HEK293 (cell line): ENCODE results near the gene CDH10.

Source experiments
- CTCF ChIA-PET: fragments of 350-600 bp; formaldehyde crosslinking; extraction: SDS; loops from one replicate; lab custom pipeline; 2021; ENCODE audit warnings: antibody characterized with exemption; lab: Yijun Ruan, JAX
- POLR2A ChIA-PET: fragments of 300-600 bp; formaldehyde crosslinking; extraction: SDS; loops from one replicate; lab custom pipeline; 2020; ENCODE audit warnings: antibody characterized with exemption, inconsistent platforms; lab: Yijun Ruan, JAX
- H3K27ac ChIP-seq: fragments of 200-500 bp; sonication (Bioruptor generic); 2 replicates; pipeline ENCODE4 v1.5.1; 2014; ENCODE audit warnings: low read depth, low read length, control low read depth, inconsistent platforms; ENCODE audit errors: extremely low read depth
- H3K36me3 ChIP-seq, 2 experiments: fragments of 200-500 bp in 1 of 2; sonication (Bioruptor generic) in 1 of 2; 1 replicate in 1 of 2; 2 replicates in 1 of 2; pipeline ENCODE4 v1.5.1; 2014 to 2017; ENCODE audit warnings: inconsistent platforms in 2 of 2, low read length in 2 of 2; ENCODE audit not compliant: control insufficient read depth in 2 of 2, insufficient read depth in 1 of 2
- H3K4me1 ChIP-seq: fragments of 200-500 bp; sonication (Bioruptor generic); 2 replicates; pipeline ENCODE4 v1.5.1; 2014; ENCODE audit warnings: mild to moderate bottlenecking, low read length, inconsistent platforms; ENCODE audit not compliant: control insufficient read depth, insufficient read depth
- H3K4me3 ChIP-seq: 2 replicates; pipeline ENCODE4 v1.5.1; 2011; ENCODE audit warnings: low read depth, mild to moderate bottlenecking, control low read depth, low read length, moderate library complexity
- H3K9me3 ChIP-seq: fragments of 200-500 bp; sonication (Bioruptor generic); 2 replicates; pipeline ENCODE4 v1.5.1; 2014; ENCODE audit warnings: low read depth, low read length, inconsistent platforms; ENCODE audit not compliant: control insufficient read depth, insufficient read depth
- GLI4 ChIP-seq: fragments of 450-650 bp; formaldehyde crosslinking; IDR thresholded peaks from 2 replicates; pipeline ENCODE4 v1.5.1; 2016; ENCODE audit warnings: missing biosample characterization, missing genetic modification characterization
- GLIS2 ChIP-seq: fragments of 450-650 bp; formaldehyde crosslinking; IDR thresholded peaks from 2 replicates; pipeline ENCODE4 v1.5.1; 2016; ENCODE audit warnings: missing biosample characterization, missing genetic modification characterization
- PRDM2 ChIP-seq: fragments of 450-650 bp; formaldehyde crosslinking; IDR thresholded peaks from 2 replicates; pipeline ENCODE4 v1.5.1; 2016; ENCODE audit warnings: missing biosample characterization, missing genetic modification characterization, borderline replicate concordance
- PRDM4 ChIP-seq: fragments of 450-650 bp; formaldehyde crosslinking; IDR thresholded peaks from 2 replicates; pipeline ENCODE4 v1.5.1; 2017; ENCODE audit warnings: missing biosample characterization, missing genetic modification characterization
- SP7 ChIP-seq: fragments of 450-650 bp; formaldehyde crosslinking; IDR thresholded peaks from 2 replicates; pipeline ENCODE4 v1.5.1; 2016; ENCODE audit warnings: missing biosample characterization, missing genetic modification characterization
- ZNF138 ChIP-seq: fragments of 450-650 bp; formaldehyde crosslinking; IDR thresholded peaks from 2 replicates; pipeline ENCODE4 v1.5.1; 2016; ENCODE audit warnings: missing biosample characterization, missing genetic modification characterization, borderline replicate concordance
- ZNF140 ChIP-seq: fragments of 450-650 bp; formaldehyde crosslinking; IDR thresholded peaks from 2 replicates; pipeline ENCODE4 v1.5.1; 2016; ENCODE audit warnings: missing biosample characterization, missing genetic modification characterization
- ZNF175 ChIP-seq: fragments of 450-650 bp; formaldehyde crosslinking; IDR thresholded peaks from 2 replicates; pipeline ENCODE4 v1.5.1; 2016; ENCODE audit warnings: missing biosample characterization, missing genetic modification characterization
- ZNF18 ChIP-seq: fragments of 450-650 bp; formaldehyde crosslinking; IDR thresholded peaks from 2 replicates; pipeline ENCODE4 v1.5.1; 2016; ENCODE audit warnings: missing biosample characterization, missing genetic modification characterization
- ZNF19 ChIP-seq: fragments of 450-650 bp; formaldehyde crosslinking; IDR thresholded peaks from 2 replicates; pipeline ENCODE4; 2016; ENCODE audit warnings: missing biosample characterization, missing genetic modification characterization, low read depth
- ZNF211 ChIP-seq: fragments of 450-650 bp; formaldehyde crosslinking; IDR thresholded peaks from 2 replicates; pipeline ENCODE4 v1.5.1; 2016; ENCODE audit warnings: low read depth, missing biosample characterization, missing genetic modification characterization
- ZNF433 ChIP-seq: fragments of 450-650 bp; formaldehyde crosslinking; IDR thresholded peaks from 2 replicates; pipeline ENCODE4 v1.5.1; 2016; ENCODE audit warnings: missing biosample characterization, missing genetic modification characterization, low read depth
- ZNF549 ChIP-seq: fragments of 450-650 bp; IDR thresholded peaks from 2 replicates; pipeline ENCODE4 v1.5.1; 2018; ENCODE audit warnings: missing biosample characterization, missing genetic modification characterization, mild to moderate bottlenecking, inconsistent platforms, moderate library complexity
- ZNF624 ChIP-seq: fragments of 450-650 bp; formaldehyde crosslinking; IDR thresholded peaks from 2 replicates; pipeline ENCODE4 v1.5.1; 2017; ENCODE audit warnings: missing biosample characterization, missing genetic modification characterization
- ZNF692 ChIP-seq: fragments of 450-650 bp; formaldehyde crosslinking; IDR thresholded peaks from 2 replicates; pipeline ENCODE4 v1.5.1; 2016; ENCODE audit warnings: missing biosample characterization, missing genetic modification characterization
- ZNF76 ChIP-seq: fragments of 450-650 bp; formaldehyde crosslinking; IDR thresholded peaks from 2 replicates; pipeline ENCODE4; 2016; ENCODE audit warnings: low read depth, missing biosample characterization, missing genetic modification characterization, borderline replicate concordance
- ZNF830 ChIP-seq: fragments of 450-650 bp; IDR thresholded peaks from 2 replicates; pipeline ENCODE4 v1.5.0; 2018; ENCODE audit warnings: missing biosample characterization, missing genetic modification characterization, low read depth, mild to moderate bottlenecking, moderate library complexity
- TF ChIP-seq, protein P1 (sequence below): fragments of 450-650 bp; formaldehyde crosslinking; IDR thresholded peaks from 2 replicates; pipeline ENCODE4 v1.5.1; 2016; ENCODE audit warnings: missing biosample characterization, missing genetic modification characterization

CDH10 gene

GRCh38 chr5:24691074-24691473 is 46.3 kb upstream of the CDH10 start (continued):
- TF ChIP-seq ZNF138 (tag by site-specific recombination) (no peak), ZNF19 (tag by site-specific recombination) (no peak), ZNF175 (tag by site-specific recombination) (no peak)
- TF ChIP-seq, protein P1, sequence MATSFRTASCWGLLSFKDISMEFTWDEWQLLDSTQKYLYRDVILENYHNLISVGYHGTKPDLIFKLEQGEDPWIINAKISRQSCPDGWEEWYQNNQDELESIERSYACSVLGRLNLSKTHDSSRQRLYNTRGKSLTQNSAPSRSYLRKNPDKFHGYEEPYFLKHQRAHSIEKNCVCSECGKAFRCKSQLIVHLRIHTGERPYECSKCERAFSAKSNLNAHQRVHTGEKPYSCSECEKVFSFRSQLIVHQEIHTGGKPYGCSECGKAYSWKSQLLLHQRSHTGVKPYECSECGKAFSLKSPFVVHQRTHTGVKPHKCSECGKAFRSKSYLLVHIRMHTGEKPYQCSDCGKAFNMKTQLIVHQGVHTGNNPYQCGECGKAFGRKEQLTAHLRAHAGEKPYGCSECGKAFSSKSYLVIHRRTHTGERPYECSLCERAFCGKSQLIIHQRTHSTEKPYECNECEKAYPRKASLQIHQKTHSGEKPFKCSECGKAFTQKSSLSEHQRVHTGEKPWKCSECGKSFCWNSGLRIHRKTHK = no peak
- TF ChIP-seq, all 188 proteins: peak for 0

- no peak overlapping the region for H3K4me3 ChIP-seq
- H3K9me3 ChIP-seq = no peaks in the 10 kb centered on the region
- H3K4me1 ChIP-seq = no peaks in the 10 kb centered on the region
- H3K27ac ChIP-seq = no peak overlapping the region
- POLR2A ChIA-PET = no interaction called here
- TF ChIP-seq ZNF433 = no peak
- TF ChIP-seq ZNF830 (tag by site-specific recombination) = no peak
- TF ChIP-seq GLI4 = no peak
- no peak for TF ChIP-seq PRDM4 (tag by site-specific recombination)
- no peak for TF ChIP-seq ZNF692
- no peak for TF ChIP-seq GLIS2 (tag by site-specific recombination)
- TF ChIP-seq ZNF76 (tag by site-specific recombination) = no peak
- no peak for TF ChIP-seq PRDM2 (tag by site-specific recombination)
- TF ChIP-seq ZNF549 (tag by site-specific recombination) = no peak
- no peak for TF ChIP-seq ZNF18 (tag by site-specific recombination)
- TF ChIP-seq ZNF211 (tag by site-specific recombination) = no peak
- TF ChIP-seq ZNF624 (tag by site-specific recombination) = no peak
- no peak for TF ChIP-seq SP7 (tag by site-specific recombination)
- TF ChIP-seq ZNF140 = no peak
- CTCF ChIA-PET = interaction anchor here (0.6 kb wide), 1 partner anchor 64 kb away, joined by 3 read pairs; no protein-coding TSS in a partner anchor
- H3K36me3 ChIP-seq = no peaks in the 10 kb centered on the region
Observed at GRCh38 chr5:24681106-24681505, 36.3 kb upstream of the CDH10 start.
